DOHH2 (cell line): ENCODE results near the gene PSG7.
"Not testable (repeated sequence)": the region's sequence is repeated elsewhere in the genome, so short reads cannot be mapped to it uniquely, and the experiment has no call there.

Experiments
- CTCF ChIP-seq: fragments of 200-600 bp; sonication (generic); IDR thresholded peaks from one replicate; pipeline ENCODE4 v1.5.1; 2014; ENCODE audit warnings: antibody characterized with exemption, mild to moderate bottlenecking, low read depth, low read length; ENCODE audit not compliant: poor library complexity, severe bottlenecking
- EZH2phosphoT487 ChIP-seq: fragments of 200-600 bp; sonication (generic); IDR thresholded peaks from 2 replicates; pipeline ENCODE4 v1.6.1; 2017; ENCODE audit warnings: borderline replicate concordance, mild to moderate bottlenecking, antibody characterized with exemption, low read length, moderate library complexity, mixed read lengths

GRCh38 chr19:42920971-42921370 is 16.0 kb downstream of the PSG7 start:
- not testable (repeated sequence) for TF ChIP-seq CTCF, EZH2phosphoT487
